WTC11 (cell line): ENCODE measurements around the gene HCFC1. TPM values are rescaled to one million over a fixed set of nuclear protein-coding genes. Genes with fewer than 3 reads are reported as not detected.

ENCODE experiments used
- ATAC-seq: fragments of 200-7000 bp; cut with Tn5 transposase; 2 replicates; pipeline ENCODE4 v1.10.0; 2021; ENCODE audit warnings: mild to moderate bottlenecking, moderate library complexity
- CTCF ChIA-PET: fragments of 300-600 bp; sonication (Branson Sonifier 250); formaldehyde crosslinking; loops from one replicate; lab custom pipeline; 2021; ENCODE audit warnings: antibody characterized with exemption; lab: Charles Lee
- POLR2A ChIA-PET: fragments of 350-600 bp; sonication (Branson Sonifier 250); formaldehyde crosslinking; loops from one replicate; lab custom pipeline; 2021; ENCODE audit warnings: antibody characterized with exemption; lab: Charles Lee
- DNase-seq: peaks from one replicate; pipeline ENCODE4 v3.0.0; 2021; ENCODE audit warnings: low spot score
- H3K27ac Mint-ChIP-seq: 2 replicates; pipeline ENCODE4 v1.8.0; 2021; ENCODE audit warnings: mixed read lengths
- H3K27me3 Mint-ChIP-seq: 2 replicates; pipeline ENCODE4 v1.8.0; 2021; ENCODE audit warnings: low read depth, mild to moderate bottlenecking, moderate library complexity, mixed read lengths
- H3K36me3 Mint-ChIP-seq: 2 replicates; pipeline ENCODE4 v1.8.0; 2021; ENCODE audit warnings: mixed read lengths
- H3K4me1 Mint-ChIP-seq: 2 replicates; pipeline ENCODE4 v1.8.0; 2022; ENCODE audit warnings: mixed read lengths
- H3K4me3 Mint-ChIP-seq: 2 replicates; pipeline ENCODE4 v1.8.0; 2021; ENCODE audit warnings: mild to moderate bottlenecking, moderate library complexity, mixed read lengths
- H3K9me3 Mint-ChIP-seq: 2 replicates; pipeline ENCODE4 v1.8.0; 2021; ENCODE audit warnings: mixed read lengths
- AFF4 ChIP-seq: sonication (generic); formaldehyde crosslinking; IDR thresholded peaks from 2 replicates; pipeline ENCODE4 v1.8.1; 2023; ENCODE audit warnings: mild to moderate bottlenecking, missing genetic modification reagents, borderline replicate concordance
- AR ChIP-seq: fragments of 250-450 bp; sonication (Bioruptor Pico); IDR thresholded peaks from 2 replicates; pipeline ENCODE4 v1.9.0; 2021; ENCODE audit warnings: mild to moderate bottlenecking
- ATF1 ChIP-seq: sonication (generic); formaldehyde crosslinking; IDR thresholded peaks from 2 replicates; pipeline ENCODE4 v1.8.1; 2023; ENCODE audit warnings: mild to moderate bottlenecking, moderate library complexity, missing genetic modification reagents
- ATF3 ChIP-seq: sonication (generic); formaldehyde crosslinking; conservative IDR thresholded peaks from 2 replicates; pipeline ENCODE4 v1.8.1; 2022; ENCODE audit warnings: mild to moderate bottlenecking, missing genetic modification reagents
- CBFB ChIP-seq: sonication (generic); formaldehyde crosslinking; IDR thresholded peaks from 2 replicates; pipeline ENCODE4 v1.8.1; 2022; ENCODE audit warnings: mild to moderate bottlenecking, low read depth, missing genetic modification reagents
- E2F5 ChIP-seq: sonication (generic); formaldehyde crosslinking; IDR thresholded peaks from 2 replicates; pipeline ENCODE4 v1.8.1; 2022; ENCODE audit warnings: mild to moderate bottlenecking, moderate library complexity, missing genetic modification reagents
- ELF4 ChIP-seq: sonication (generic); formaldehyde crosslinking; IDR thresholded peaks from 2 replicates; pipeline ENCODE4 v1.8.1; 2022; ENCODE audit warnings: low read depth, mild to moderate bottlenecking, moderate library complexity, missing genetic modification reagents
- EMX1 ChIP-seq: fragments of 250-450 bp; sonication (Bioruptor Pico); IDR thresholded peaks from 2 replicates; pipeline ENCODE4 v1.8.0; 2021; ENCODE audit warnings: mild to moderate bottlenecking
- ERG ChIP-seq: fragments of 250-450 bp; sonication (Bioruptor Pico); IDR thresholded peaks from 2 replicates; pipeline ENCODE4 v1.8.0; 2021; ENCODE audit warnings: mild to moderate bottlenecking
- FOXP4 ChIP-seq: sonication (generic); formaldehyde crosslinking; IDR thresholded peaks from 2 replicates; pipeline ENCODE4 v1.8.0; 2022; ENCODE audit warnings: mild to moderate bottlenecking, missing genetic modification reagents
- GABPB1 ChIP-seq: sonication (generic); formaldehyde crosslinking; IDR thresholded peaks from 2 replicates; pipeline ENCODE4 v1.8.1; 2023; ENCODE audit warnings: mild to moderate bottlenecking, missing genetic modification reagents
- JAZF1 ChIP-seq: fragments of 250-450 bp; sonication (Bioruptor Pico); IDR thresholded peaks from 2 replicates; pipeline ENCODE4 v1.9.0; 2021; ENCODE audit warnings: moderate library complexity, mild to moderate bottlenecking, inconsistent platforms
- JUN ChIP-seq: sonication (generic); formaldehyde crosslinking; IDR thresholded peaks from 2 replicates; pipeline ENCODE4 v1.8.0; 2023; ENCODE audit warnings: mild to moderate bottlenecking, missing genetic modification reagents
- NFE2L1 ChIP-seq: sonication (generic); formaldehyde crosslinking; IDR thresholded peaks from 2 replicates; pipeline ENCODE4 v1.8.1; 2023; ENCODE audit warnings: missing genetic modification reagents
- NR1H2 ChIP-seq: sonication (generic); formaldehyde crosslinking; IDR thresholded peaks from 2 replicates; pipeline ENCODE4 v1.9.0; 2021; ENCODE audit warnings: mild to moderate bottlenecking, moderate library complexity, missing genetic modification reagents
- OVOL2 ChIP-seq: fragments of 250-450 bp; sonication (Bioruptor Pico); IDR thresholded peaks from 2 replicates; pipeline ENCODE4 v1.9.0; 2021; ENCODE audit warnings: mild to moderate bottlenecking, borderline replicate concordance
- TEAD4 ChIP-seq: sonication (generic); formaldehyde crosslinking; IDR thresholded peaks from 2 replicates; pipeline ENCODE4 v1.8.0; 2022; ENCODE audit warnings: mild to moderate bottlenecking, missing genetic modification reagents
- TP53 ChIP-seq: sonication (generic); formaldehyde crosslinking; IDR thresholded peaks from 2 replicates; pipeline ENCODE4 v1.8.1; 2023; ENCODE audit warnings: mild to moderate bottlenecking, missing genetic modification reagents
- ZNF121 ChIP-seq: sonication (generic); formaldehyde crosslinking; IDR thresholded peaks from 2 replicates; pipeline ENCODE4 v1.8.0; 2023; ENCODE audit warnings: missing genetic modification reagents
- ZNF416 ChIP-seq: fragments of 250-450 bp; sonication (Bioruptor Pico); IDR thresholded peaks from 2 replicates; pipeline ENCODE4 v1.9.0; 2021; ENCODE audit warnings: mild to moderate bottlenecking, inconsistent platforms
- total RNA-seq: library from RNA; stranded (reverse); gene quantifications from 3 replicates; pipeline ENCODE4 v1.2.3, GENCODE V29; 2021

HCFC1 gene
- total RNA-seq, 1 experiment from 2014 or later, result 130 TPM

GRCh38 chrX:153906126-153906917, 65.3 kb downstream of the HCFC1 start:
- POLR2A ChIA-PET, result no interaction called here
- no peak for ATAC-seq
- H3K4me1 Mint-ChIP-seq, result peaks cover 17% of the 10 kb centered on the region
- no peaks in the 10 kb centered on the region for H3K36me3 Mint-ChIP-seq
- H3K9me3 Mint-ChIP-seq, result no peaks in the 10 kb centered on the region
- H3K27me3 Mint-ChIP-seq, result no peaks in the 10 kb centered on the region; the same call in 1 of the 2 replicates
- TF ChIP-seq OVOL2 (CRISPR knock-in tag), result no peak
- TF ChIP-seq ZNF416 (CRISPR knock-in tag), result no peak
- TF ChIP-seq TP53 (CRISPR knock-in tag), result no peak
- no peak for TF ChIP-seq JUN
- TF ChIP-seq GABPB1 (CRISPR knock-in tag), result no peak
- no peak for TF ChIP-seq ERG (CRISPR knock-in tag)
- TF ChIP-seq EMX1, result no peak
- no peak for TF ChIP-seq ATF1
- no peak for TF ChIP-seq E2F5 (CRISPR knock-in tag)
- TF ChIP-seq NR1H2 (CRISPR knock-in tag), result no peak
- TF ChIP-seq NFE2L1 (CRISPR knock-in tag), result no peak
- TF ChIP-seq ELF4 (CRISPR knock-in tag), result no peak
- no peak for TF ChIP-seq TEAD4 (CRISPR knock-in tag)
- no peak for TF ChIP-seq ZNF121 (CRISPR knock-in tag)
- TF ChIP-seq JAZF1, result no peak
- no peak for TF ChIP-seq ATF3 (CRISPR knock-in tag)
- no peak for TF ChIP-seq AFF4 (CRISPR knock-in tag)
- no peak for TF ChIP-seq AR (CRISPR knock-in tag)
- no peak for TF ChIP-seq CBFB (CRISPR knock-in tag)
- TF ChIP-seq FOXP4 (CRISPR knock-in tag), result no peak
- TF ChIP-seq, all 79 proteins: peak for 0
- H3K4me3 Mint-ChIP-seq, result no peak overlapping the region
- no peak overlapping the region for H3K27ac Mint-ChIP-seq
- CTCF ChIA-PET, result interaction anchor here (0.6 to 1.7 kb wide), 3 partner anchors 41 to 99 kb away, joined by 4 to 6 read pairs (median 4); no protein-coding TSS in a partner anchor
- no peak for DNase-seq
